CD14-positive monocyte (primary cell): Measurements from ENCODE around the gene FOXN1. TPM values are rescaled to one million over a fixed set of nuclear protein-coding genes. Genes with fewer than 3 reads are reported as not detected.

Experiments used
- DNase-seq, 3 donors: peaks; one replicate each; pipeline ENCODE4 v3.0.0-alpha.2; 2011 to 2022
- H2AFZ ChIP-seq: 2 replicates; pipeline ENCODE4 v1.6.0; 2012; ENCODE audit warnings: mild to moderate bottlenecking, low read depth, low read length, inconsistent platforms; ENCODE audit not compliant: insufficient read depth, poor library complexity, severe bottlenecking
- H3K27ac ChIP-seq, 2 donors: 1 replicate in 1 of 2; 2 replicates in 1 of 2; pipeline ENCODE4 v1.5.1; 2012 to 2013; ENCODE audit warnings: low read length in 2 of 2, control low read depth in 1 of 2, inconsistent platforms in 1 of 2, low read depth in 1 of 2, mild to moderate bottlenecking in 1 of 2
- H3K27me3 ChIP-seq, 2 donors: one replicate each; pipeline versions ENCODE4 v1.6.0 to v1.6.1; 2011 to 2013; ENCODE audit warnings: low read length in 2 of 2; ENCODE audit not compliant: control insufficient read depth in 2 of 2, insufficient read depth in 2 of 2
- H3K36me3 ChIP-seq, 2 donors: replicated peaks in 1 of 2; 1 replicate in 1 of 2; 2 replicates in 1 of 2; pipeline versions ENCODE4 v1.5.1 to v1.6.1; 2012 to 2013; ENCODE audit warnings: low read length in 2 of 2, control low read depth in 1 of 2, inconsistent platforms in 1 of 2, mild to moderate bottlenecking in 1 of 2; ENCODE audit not compliant: insufficient read depth in 2 of 2, control insufficient read depth in 1 of 2
- H3K4me1 ChIP-seq, 2 donors: 1 replicate in 1 of 2; 2 replicates in 1 of 2; pipeline versions ENCODE4 v1.5.1 to v1.6.1; 2012 to 2013; ENCODE audit warnings: low read length in 2 of 2, control low read depth in 1 of 2, inconsistent platforms in 1 of 2, mild to moderate bottlenecking in 1 of 2, moderate library complexity in 1 of 2; ENCODE audit not compliant: insufficient read depth in 2 of 2, control insufficient read depth in 1 of 2
- H3K4me2 ChIP-seq: replicated peaks from 2 replicates; pipeline ENCODE3; 2012; ENCODE audit warnings: low read length, moderate library complexity, mild to moderate bottlenecking; ENCODE audit not compliant: poor library complexity, severe bottlenecking; ENCODE audit errors: extremely low read depth
- H3K4me3 ChIP-seq, 3 experiments: fragments of 200-600 bp in 1 of 3; sonication (generic) in 1 of 3; replicated peaks in 1 of 3; 1 replicate in 2 of 3; 2 replicates in 1 of 3; pipeline ENCODE4 v1.5.1; 2011 to 2013; ENCODE audit warnings: low read length in 3 of 3, mild to moderate bottlenecking in 3 of 3, control low read depth in 2 of 3, low read depth in 2 of 3, inconsistent platforms in 1 of 3, moderate library complexity in 1 of 3
- H3K79me2 ChIP-seq: 2 replicates; pipeline ENCODE4 v1.6.0; 2012; ENCODE audit warnings: mild to moderate bottlenecking, control low read depth, inconsistent platforms, low read length, moderate library complexity; ENCODE audit not compliant: insufficient read depth
- H3K9ac ChIP-seq: 2 replicates; pipeline ENCODE4 v1.6.0; 2017; ENCODE audit warnings: low read length, mild to moderate bottlenecking; ENCODE audit not compliant: insufficient read depth, poor library complexity, severe bottlenecking
- H3K9me3 ChIP-seq, 2 donors: replicated peaks in 1 of 2; 1 replicate in 1 of 2; 2 replicates in 1 of 2; pipeline versions ENCODE4 v1.5.1 to v1.6.1; 2012 to 2013; ENCODE audit warnings: low read length in 2 of 2, control low read depth in 1 of 2; ENCODE audit not compliant: control insufficient read depth in 1 of 2, insufficient read depth in 1 of 2
- H4K20me1 ChIP-seq: 2 replicates; pipeline ENCODE4 v1.6.0; 2012; ENCODE audit warnings: mild to moderate bottlenecking, low read length, control low read depth, moderate library complexity; ENCODE audit not compliant: insufficient read depth
- H3K27ac Mint-ChIP-seq, 7 donors: one replicate each; pipeline ENCODE4 v1.8.0; 2020; ENCODE audit warnings: mild to moderate bottlenecking in 7 of 7, mixed read lengths in 7 of 7, moderate library complexity in 6 of 7, inconsistent platforms in 2 of 7
- H3K27me3 Mint-ChIP-seq, 3 donors: one replicate each; pipeline ENCODE4 v1.8.0; 2021 to 2022; ENCODE audit warnings: low read depth in 3 of 3, mild to moderate bottlenecking in 3 of 3, mixed read lengths in 3 of 3, moderate library complexity in 3 of 3, inconsistent platforms in 1 of 3
- H3K36me3 Mint-ChIP-seq, 2 donors: one replicate each; pipeline ENCODE4 v1.8.0; 2020; ENCODE audit warnings: mixed read lengths in 2 of 2, inconsistent platforms in 1 of 2, mild to moderate bottlenecking in 1 of 2
- H3K4me1 Mint-ChIP-seq: one replicate; pipeline ENCODE4 v1.8.0; 2020; ENCODE audit warnings: mild to moderate bottlenecking, mixed read lengths
- H3K4me3 Mint-ChIP-seq, 2 donors: one replicate each; pipeline ENCODE4 v1.8.0; 2020; ENCODE audit warnings: mild to moderate bottlenecking in 2 of 2, mixed read lengths in 2 of 2, moderate library complexity in 1 of 2
- H3K9me3 Mint-ChIP-seq, 7 donors: one replicate each; pipeline ENCODE4 v1.8.0; 2020 to 2022; ENCODE audit warnings: mixed read lengths in 7 of 7, mild to moderate bottlenecking in 6 of 7, moderate library complexity in 6 of 7, inconsistent platforms in 2 of 7
- WGBS: methylation state at CpG from one replicate; pipeline ENCODE4 v1.1.5; 2013; ENCODE audit warnings: missing lambda C conversion rate; ENCODE audit not compliant: insufficient coverage; 5-methylcytosine and 5-hydroxymethylcytosine counted together
- intact Hi-C, 2 donors: fragments of 100-400 bp; cut with micrococcal nuclease; formaldehyde crosslinking; loops; one replicate each; pipeline versions ENCODE4 v1.15.0 to v1.15.1; 2023
- polyA plus RNA-seq, 3 donors: library from polyadenylated mRNA; depleted of rRNA in 1 of 3; unstranded in 2 of 3; stranded (reverse) in 1 of 3; fragments of 300-500 nt in 2 of 3; fragments of >200 nt in 1 of 3; fragmentation: Illumina TruSeq in 2 of 3; gene quantifications; 1 replicate in 2 of 3; 2 replicates in 1 of 3; pipeline ENCODE4 v1.2.3, GENCODE V29; 2012 to 2021
- TF ChIP-seq, protein P1 (sequence below): fragments of 200-600 bp; IDR thresholded peaks from one replicate; pipeline ENCODE4 v1.8.0; 2022; ENCODE audit warnings: antibody characterized with exemption, mild to moderate bottlenecking

The FOXN1 gene
- polyA plus RNA-seq, 3 donors = not detected

DNA sequence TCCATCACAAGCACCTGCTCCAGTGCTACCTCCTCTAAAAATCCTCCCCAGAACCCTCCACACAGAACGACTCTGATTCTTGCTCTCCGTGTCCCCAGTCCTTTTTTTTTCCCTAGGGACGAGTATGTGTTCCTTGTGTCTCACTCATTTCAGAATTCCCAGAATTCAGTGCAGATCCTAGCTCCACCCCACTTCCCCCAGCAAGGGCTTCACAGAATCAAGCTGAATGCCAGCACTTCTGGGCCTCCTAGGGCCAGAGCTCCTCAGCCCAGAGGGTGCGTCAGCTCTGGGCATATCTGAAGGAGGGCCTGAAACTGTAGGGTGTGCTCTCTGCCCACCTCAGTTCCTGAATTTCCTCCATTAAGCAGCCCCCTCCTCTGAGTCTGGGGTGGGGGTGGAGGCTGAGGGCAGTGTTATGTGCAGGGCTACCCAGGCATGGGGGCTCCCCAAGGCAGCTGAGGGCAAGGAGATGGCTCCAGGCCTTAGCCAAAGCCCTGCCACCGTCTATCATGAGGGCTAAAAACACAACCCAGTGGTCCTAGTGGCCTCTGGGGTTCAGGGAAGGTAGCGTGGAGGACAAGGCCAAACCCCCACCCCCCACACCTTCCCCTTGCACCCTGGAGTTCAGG lies 39.8 kb downstream of the FOXN1 start:
- no peaks in the 10 kb centered on the region for H3K9me3 ChIP-seq
- Mint-ChIP-seq H3K4me1 (peaks cover 39% of the 10 kb centered on the region), H3K27me3 (peaks cover 0 to 8% (median 2%) of the 10 kb centered on the region in 3 donors), H3K9me3 (no peaks in the 10 kb centered on the region), H3K4me3 (no peak overlapping the region), H3K27ac (no peak overlapping the region), H3K36me3 (peaks cover 15 to 26% of the 10 kb centered on the region in 2 donors)
- no peak overlapping the region for H3K27ac ChIP-seq
- DNase-seq = no peak
- peaks cover 8 to 16% of the 10 kb centered on the region in 2 donors for H3K36me3 ChIP-seq
- peaks cover 25% of the 10 kb centered on the region for H4K20me1 ChIP-seq
- WGBS = 92% methylated on average over 5 of the region's 6 CpGs
- peaks cover 18% of the 10 kb centered on the region for H3K79me2 ChIP-seq
- no peak overlapping the region for H3K9ac ChIP-seq
- no peak overlapping the region for H3K4me2 ChIP-seq
- H3K27me3 ChIP-seq = no peaks in the 10 kb centered on the region
- H2AFZ ChIP-seq = no peak overlapping the region
- H3K4me3 ChIP-seq = no peak overlapping the region
- peaks cover 42 to 43% of the 10 kb centered on the region in 2 donors for H3K4me1 ChIP-seq
- intact Hi-C loops = loop anchor here in 1 of 2 donors (2.0 kb wide), 1 partner anchor 51 kb away; no protein-coding TSS in a partner anchor
- TF ChIP-seq, protein P1, sequence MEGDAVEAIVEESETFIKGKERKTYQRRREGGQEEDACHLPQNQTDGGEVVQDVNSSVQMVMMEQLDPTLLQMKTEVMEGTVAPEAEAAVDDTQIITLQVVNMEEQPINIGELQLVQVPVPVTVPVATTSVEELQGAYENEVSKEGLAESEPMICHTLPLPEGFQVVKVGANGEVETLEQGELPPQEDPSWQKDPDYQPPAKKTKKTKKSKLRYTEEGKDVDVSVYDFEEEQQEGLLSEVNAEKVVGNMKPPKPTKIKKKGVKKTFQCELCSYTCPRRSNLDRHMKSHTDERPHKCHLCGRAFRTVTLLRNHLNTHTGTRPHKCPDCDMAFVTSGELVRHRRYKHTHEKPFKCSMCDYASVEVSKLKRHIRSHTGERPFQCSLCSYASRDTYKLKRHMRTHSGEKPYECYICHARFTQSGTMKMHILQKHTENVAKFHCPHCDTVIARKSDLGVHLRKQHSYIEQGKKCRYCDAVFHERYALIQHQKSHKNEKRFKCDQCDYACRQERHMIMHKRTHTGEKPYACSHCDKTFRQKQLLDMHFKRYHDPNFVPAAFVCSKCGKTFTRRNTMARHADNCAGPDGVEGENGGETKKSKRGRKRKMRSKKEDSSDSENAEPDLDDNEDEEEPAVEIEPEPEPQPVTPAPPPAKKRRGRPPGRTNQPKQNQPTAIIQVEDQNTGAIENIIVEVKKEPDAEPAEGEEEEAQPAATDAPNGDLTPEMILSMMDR = no peak

DNA sequence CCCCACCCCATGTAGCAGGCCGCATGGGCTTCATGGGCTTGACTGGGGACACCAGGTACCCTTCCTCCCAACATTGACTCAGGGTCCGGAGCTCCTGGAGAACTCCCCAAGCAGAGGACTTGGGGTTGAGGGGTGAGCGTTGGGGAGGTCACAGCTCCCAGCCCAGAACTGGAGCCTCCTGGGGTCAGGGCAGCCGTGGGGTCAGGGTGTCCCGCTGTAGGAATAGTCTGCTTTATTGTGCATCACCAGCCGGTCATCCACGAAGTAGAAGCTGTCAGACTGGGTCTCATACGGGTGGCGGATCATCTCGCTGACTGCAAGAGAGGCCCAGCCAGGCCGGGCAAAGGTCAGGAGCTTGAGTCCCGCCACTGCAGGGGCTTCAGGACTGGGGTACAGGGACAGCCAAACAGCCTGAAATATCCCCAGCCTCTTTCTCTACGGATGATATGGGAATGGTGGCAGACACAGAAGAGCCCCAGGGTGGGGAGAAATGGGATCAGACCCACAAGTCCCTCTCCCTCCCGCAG lies 41.0 kb downstream of the FOXN1 start:
- Mint-ChIP-seq H3K4me1 (peaks cover 49% of the 10 kb centered on the region), H3K9me3 (no peaks in the 10 kb centered on the region), H3K36me3 (peaks cover 20 to 32% of the 10 kb centered on the region in 2 donors), H3K27me3 (peaks cover 0 to 8% (median 2%) of the 10 kb centered on the region in 3 donors), H3K27ac (peak overlapping the region; percentile 86 to 97 (median 94)), H3K4me3 (peak overlapping the region; percentile 70 to 78)
- Histone ChIP-seq H3K36me3 (peaks cover 8 to 16% of the 10 kb centered on the region in 2 donors), H3K9me3 (no peaks in the 10 kb centered on the region), H3K27me3 (no peaks in the 10 kb centered on the region), H3K9ac (no peak overlapping the region), H3K27ac (peak overlapping the region; percentile 86 to 88), H3K4me2 (peak overlapping the region; percentile 73), H2AFZ (peak overlapping the region; percentile 74), H3K79me2 (peaks cover 29% of the 10 kb centered on the region), H4K20me1 (peaks cover 38% of the 10 kb centered on the region), H3K4me1 (peaks cover 53 to 54% of the 10 kb centered on the region in 2 donors), H3K4me3 (peak overlapping the region in 1 of 3 experiments; percentile 61)
- intact Hi-C loops = no loop called here
- 92% methylated on average over 9 of the region's 14 CpGs for WGBS
- TF ChIP-seq, protein P1 = no peak
- no peak for DNase-seq
